HepG2 (cell line): ENCODE results near the gene STMND1. TPM values are rescaled to one million over a fixed set of nuclear protein-coding genes. Genes with fewer than 3 reads are reported as not detected.

Experiments used
- ATAC-seq: fragments of 200-7000 bp; cut with Tn5 transposase; 3 replicates; pipeline ENCODE4 v1.9.1; 2020; ENCODE audit warnings: mild to moderate bottlenecking, moderate library complexity
- BruUV-seq: library from RNA; stranded (reverse); fragments of 400-500 nt; replicated peaks from 2 replicates; lab custom pipeline; 2021; lab: Mats Ljungman, UMichigan
- CTCF ChIA-PET: fragments of 300-600 bp; formaldehyde crosslinking; extraction: SDS; loops from one replicate; lab custom pipeline; 2021; ENCODE audit warnings: low total read pairs, inconsistent platforms, low intra/inter-chr PET ratio; lab: Yijun Ruan, JAX
- POLR2A ChIA-PET: fragments of 350-600 bp; sonication (Branson Sonifier 250); formaldehyde crosslinking; loops from one replicate; lab custom pipeline; 2020; ENCODE audit warnings: antibody characterized with exemption, inconsistent platforms; lab: Yijun Ruan, JAX
- DNase-seq: peaks from one replicate; pipeline ENCODE4 v3.0.0-alpha.2; 2015; ENCODE audit warnings: low spot score
- FAIRE-seq: peaks from 3 replicates; lab custom pipeline; 2011; peaks lifted over from hg19 to GRCh38; lab: Jason Lieb, UNC
- H2AFZ ChIP-seq: one replicate; pipeline ENCODE4 v1.6.1; 2011; ENCODE audit warnings: low read length, inconsistent platforms
- H3K27ac ChIP-seq: fragments of 300-600 bp; 3 replicates; pipeline ENCODE4 v1.8.0; 2011; ENCODE audit warnings: mixed run types, mild to moderate bottlenecking, mixed read lengths, low read length, inconsistent platforms; ENCODE audit not compliant: insufficient read depth; ENCODE audit errors: extremely low read length
- H3K27me3 ChIP-seq, 2 experiments: fragments of 200-600 bp in 1 of 2; 2 replicates in 1 of 2; 3 replicates in 1 of 2; pipeline versions ENCODE4 v1.6.0 to v1.8.0; 2011; ENCODE audit warnings: low read length in 2 of 2, mild to moderate bottlenecking in 2 of 2, moderate library complexity in 2 of 2, inconsistent platforms in 1 of 2; ENCODE audit not compliant: insufficient read depth in 2 of 2, control insufficient read depth in 1 of 2
- H3K36me3 ChIP-seq, 2 experiments: fragments of 200-600 bp in 1 of 2; replicated peaks in 1 of 2; 2 replicates in 1 of 2; 3 replicates in 1 of 2; pipeline versions ENCODE4 v1.5.1 to v1.8.0; 2011; ENCODE audit warnings: low read length in 2 of 2, inconsistent platforms in 1 of 2; ENCODE audit not compliant: insufficient read depth in 2 of 2, control insufficient read depth in 1 of 2
- H3K4me1 ChIP-seq: 2 replicates; pipeline ENCODE4 v1.5.1; 2012; ENCODE audit warnings: low read length, inconsistent platforms; ENCODE audit not compliant: insufficient read depth
- H3K4me2 ChIP-seq: 2 replicates; pipeline ENCODE4 v1.6.0; 2011; ENCODE audit warnings: low read depth, low read length, inconsistent platforms
- H3K4me3 ChIP-seq, 3 experiments: fragments of 200-600 bp in 1 of 3; sonication (generic), shearing (Covaris generic) in 1 of 3; replicated peaks in 1 of 3; 2 replicates each; pipeline ENCODE4 v1.5.1; 2011 to 2016; ENCODE audit warnings: low read length in 3 of 3, inconsistent platforms in 2 of 3, low read depth in 2 of 3, mild to moderate bottlenecking in 2 of 3, control low read depth in 1 of 3, mixed read lengths in 1 of 3; ENCODE audit not compliant: insufficient read depth in 1 of 3
- H3K79me2 ChIP-seq: one replicate; pipeline ENCODE4 v1.6.1; 2011; ENCODE audit warnings: low read length, inconsistent platforms; ENCODE audit not compliant: insufficient read depth
- H3K9ac ChIP-seq: 2 replicates; pipeline ENCODE4 v1.6.0; 2011; ENCODE audit warnings: mild to moderate bottlenecking, low read depth, low read length, inconsistent platforms; ENCODE audit not compliant: insufficient read depth
- H3K9me3 ChIP-seq: 2 replicates; pipeline ENCODE4 v1.5.1; 2012; ENCODE audit warnings: mild to moderate bottlenecking, low read length
- H4K20me1 ChIP-seq: 2 replicates; pipeline ENCODE4 v1.6.0; 2011; ENCODE audit warnings: inconsistent platforms, mild to moderate bottlenecking, low read length, moderate library complexity; ENCODE audit not compliant: insufficient read depth
- ELF1 ChIP-seq: sonication (generic); formaldehyde crosslinking; IDR thresholded peaks from 2 replicates; pipeline ENCODE4 v1.4.0; 2020; ENCODE audit warnings: missing genetic modification reagents
- MTF1 ChIP-seq: sonication (generic); formaldehyde crosslinking; IDR thresholded peaks from 2 replicates; pipeline ENCODE4 v1.5.0; 2020; ENCODE audit warnings: missing genetic modification reagents
- MZF1 ChIP-seq: sonication (generic); formaldehyde crosslinking; IDR thresholded peaks from 2 replicates; pipeline ENCODE4 v1.8.1; 2023; ENCODE audit warnings: mild to moderate bottlenecking, missing genetic modification reagents, borderline replicate concordance
- POLR2AphosphoS5 ChIP-seq: IDR thresholded peaks from 2 replicates; pipeline ENCODE4 v1.6.1; 2012; ENCODE audit warnings: low read depth, low read length
- RAD51 ChIP-seq: fragments of 450-650 bp; IDR thresholded peaks from 2 replicates; pipeline ENCODE4 v1.6.1; 2016; ENCODE audit warnings: borderline replicate concordance
- SP140L ChIP-seq: sonication (generic); formaldehyde crosslinking; IDR thresholded peaks from 2 replicates; pipeline ENCODE4 v1.4.0; 2020; ENCODE audit warnings: missing genetic modification reagents, borderline replicate concordance
- ZC3H4 ChIP-seq: sonication (generic); formaldehyde crosslinking; IDR thresholded peaks from 2 replicates; pipeline ENCODE4 v1.4.0; 2020; ENCODE audit warnings: missing genetic modification reagents, borderline replicate concordance
- ZKSCAN1 ChIP-seq: fragments of 150-350 bp; IDR thresholded peaks from 2 replicates; pipeline ENCODE4 v1.6.1; 2014; ENCODE audit warnings: low read length
- ZNF10 ChIP-seq: sonication (generic); formaldehyde crosslinking; IDR thresholded peaks from 2 replicates; pipeline ENCODE4 v1.4.0; 2020; ENCODE audit warnings: mild to moderate bottlenecking, low read depth, missing genetic modification reagents, borderline replicate concordance
- ZNF44 ChIP-seq: sonication (generic); formaldehyde crosslinking; IDR thresholded peaks from 2 replicates; pipeline ENCODE4 v1.5.1; 2020; ENCODE audit warnings: mild to moderate bottlenecking, missing genetic modification reagents
- ZNF547 ChIP-seq: sonication (generic); formaldehyde crosslinking; IDR thresholded peaks from 2 replicates; pipeline ENCODE4 v1.5.1; 2020; ENCODE audit warnings: mild to moderate bottlenecking, missing genetic modification reagents
- ZNF550 ChIP-seq: sonication (generic); formaldehyde crosslinking; IDR thresholded peaks from 2 replicates; pipeline ENCODE4 v1.4.0; 2020; ENCODE audit warnings: mild to moderate bottlenecking, missing genetic modification reagents, borderline replicate concordance
- WGBS: methylation state at CpG from one replicate; pipeline ENCODE4 v1.1.6; 2017; ENCODE audit warnings: low lambda C conversion rate; 5-methylcytosine and 5-hydroxymethylcytosine counted together
- in situ Hi-C: cut with HindIII; loops from 2 replicates; pipeline ENCODE4 v1.10.0; 2017; ENCODE audit warnings: low pct_unique_long_range_greater_than_20kb; ENCODE audit not compliant: extremely low pct_ligation_motif_present
- intact Hi-C: fragments of 100-400 bp; cut with micrococcal nuclease; formaldehyde crosslinking; loops from one replicate; pipeline ENCODE4 v1.10.0; 2022; ENCODE audit not compliant: unreplicated experiment
- polyA plus RNA-seq, 8 experiments: library from polyadenylated mRNA; depleted of rRNA in 3 of 8; stranded (reverse) in 7 of 8; unstranded in 1 of 8; fragments of >200 nt; fragmentation: Illumina TruSeq in 4 of 8; extraction: Trizol in 4 of 8; gene quantifications; 2 replicates each; pipeline versions ENCODE4 v1.2.1 to v1.2.3, GENCODE V29; 2011 to 2016; ENCODE audit warnings: low read depth in 4 of 8, missing spikeins in 1 of 8, mixed read lengths in 1 of 8; ENCODE audit not compliant: insufficient read depth in 1 of 8
- total RNA-seq, 5 experiments: library from RNA; depleted of rRNA; stranded (reverse); fragments of >200 nt; fragmentation: Illumina TruSeq; extraction: Trizol; gene quantifications; 2 replicates each; pipeline ENCODE4 v1.2.3, GENCODE V29; 2016; ENCODE audit warnings: low read depth in 1 of 5
- TF ChIP-seq, protein P1 (sequence below): sonication (generic); formaldehyde crosslinking; IDR thresholded peaks from 2 replicates; pipeline ENCODE4 v1.4.0; 2020; ENCODE audit warnings: missing genetic modification reagents
- TF ChIP-seq, protein P2 (sequence below): sonication (generic); formaldehyde crosslinking; IDR thresholded peaks from 2 replicates; pipeline ENCODE4 v1.8.1; 2023; ENCODE audit warnings: mild to moderate bottlenecking, moderate library complexity, missing genetic modification reagents
- TF ChIP-seq, protein P3 (sequence below): sonication (generic); formaldehyde crosslinking; IDR thresholded peaks from 2 replicates; pipeline ENCODE4 v1.8.1; 2023; ENCODE audit warnings: mild to moderate bottlenecking, missing genetic modification reagents, borderline replicate concordance
- TF ChIP-seq, protein P4 (sequence below): sonication (generic); formaldehyde crosslinking; IDR thresholded peaks from 2 replicates; pipeline ENCODE4 v1.5.0; 2020; ENCODE audit warnings: missing genetic modification reagents

The STMND1 gene
- total and polyA plus RNA-seq, 2 of the 13 experiments (the other 11 are each of a cell fraction or from before 2014, with no cell fraction given): not detected

GRCh38 chr6:17100806-17101205, 1.0 kb upstream of the STMND1 start:
- no peaks in the 10 kb centered on the region for H4K20me1 ChIP-seq
- H2AFZ ChIP-seq: no peak overlapping the region
- H3K79me2 ChIP-seq: no peaks in the 10 kb centered on the region
- no peak for DNase-seq
- H3K4me1 ChIP-seq: peaks cover 19% of the 10 kb centered on the region
- in situ Hi-C loops: no loop called here
- no peak for FAIRE-seq
- no peaks in the 10 kb centered on the region for H3K9me3 ChIP-seq
- no TSS peak for BruUV-seq
- intact Hi-C loops: no loop called here
- POLR2A ChIA-PET: no interaction called here
- ATAC-seq: no peak
- no peaks in the 10 kb centered on the region for H3K36me3 ChIP-seq
- TF ChIP-seq ZKSCAN1 (no peak), ZC3H4 (CRISPR knock-in tag) (no peak), ZNF10 (CRISPR knock-in tag) (no peak), MTF1 (no peak), MZF1 (no peak), RAD51 (no peak)
- TF ChIP-seq, protein P1, sequence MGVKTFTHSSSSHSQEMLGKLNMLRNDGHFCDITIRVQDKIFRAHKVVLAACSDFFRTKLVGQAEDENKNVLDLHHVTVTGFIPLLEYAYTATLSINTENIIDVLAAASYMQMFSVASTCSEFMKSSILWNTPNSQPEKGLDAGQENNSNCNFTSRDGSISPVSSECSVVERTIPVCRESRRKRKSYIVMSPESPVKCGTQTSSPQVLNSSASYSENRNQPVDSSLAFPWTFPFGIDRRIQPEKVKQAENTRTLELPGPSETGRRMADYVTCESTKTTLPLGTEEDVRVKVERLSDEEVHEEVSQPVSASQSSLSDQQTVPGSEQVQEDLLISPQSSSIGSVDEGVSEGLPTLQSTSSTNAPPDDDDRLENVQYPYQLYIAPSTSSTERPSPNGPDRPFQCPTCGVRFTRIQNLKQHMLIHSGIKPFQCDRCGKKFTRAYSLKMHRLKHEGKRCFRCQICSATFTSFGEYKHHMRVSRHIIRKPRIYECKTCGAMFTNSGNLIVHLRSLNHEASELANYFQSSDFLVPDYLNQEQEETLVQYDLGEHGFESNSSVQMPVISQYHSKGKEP (CRISPR knock-in tag): no peak
- no peak overlapping the region for H3K9ac ChIP-seq
- WGBS: 32% methylated on average over 1 of the region's 1 CpG
- H3K4me2 ChIP-seq: no peak overlapping the region
- peaks cover 0 to 19% of the 10 kb centered on the region in 2 experiments; a peak in 2 of 5 replicates for H3K27me3 ChIP-seq
- H3K27ac ChIP-seq: no peak overlapping the region
- H3K4me3 ChIP-seq: no peak overlapping the region
- CTCF ChIA-PET: no interaction called here

DNA sequence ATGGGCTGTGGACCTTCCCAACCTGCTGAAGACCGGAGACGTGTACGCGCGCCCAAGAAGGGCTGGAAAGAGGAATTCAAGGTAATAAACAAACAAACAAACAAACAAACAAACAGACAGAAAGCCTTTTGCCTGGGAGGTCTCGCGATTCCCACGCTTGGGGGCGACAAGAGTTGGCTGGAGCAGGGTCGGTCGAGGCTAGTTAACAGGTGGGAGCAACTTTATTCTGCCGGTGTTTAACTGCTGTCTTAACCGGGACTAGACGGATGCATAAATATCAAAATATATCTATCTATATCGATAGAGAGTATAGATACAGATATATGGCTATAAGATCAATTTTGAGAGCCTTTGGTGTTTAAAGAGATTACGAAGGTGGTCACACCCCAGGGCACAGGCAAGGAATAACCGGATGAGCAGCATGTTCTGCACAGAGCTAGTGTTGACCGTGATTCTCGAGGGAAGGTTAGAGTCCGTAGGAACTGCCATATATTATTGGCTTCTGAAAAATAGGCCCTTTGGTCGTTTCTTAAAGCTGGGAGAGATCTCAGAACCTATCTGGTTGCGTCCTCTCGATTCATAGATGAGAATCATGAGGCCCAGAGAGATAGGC, 514 bp downstream of the STMND1 start:
- H3K9ac ChIP-seq: no peak overlapping the region
- no peak for TF ChIP-seq ELF1 (CRISPR knock-in tag)
- no peak for TF ChIP-seq ZNF550
- TF ChIP-seq, protein P2, sequence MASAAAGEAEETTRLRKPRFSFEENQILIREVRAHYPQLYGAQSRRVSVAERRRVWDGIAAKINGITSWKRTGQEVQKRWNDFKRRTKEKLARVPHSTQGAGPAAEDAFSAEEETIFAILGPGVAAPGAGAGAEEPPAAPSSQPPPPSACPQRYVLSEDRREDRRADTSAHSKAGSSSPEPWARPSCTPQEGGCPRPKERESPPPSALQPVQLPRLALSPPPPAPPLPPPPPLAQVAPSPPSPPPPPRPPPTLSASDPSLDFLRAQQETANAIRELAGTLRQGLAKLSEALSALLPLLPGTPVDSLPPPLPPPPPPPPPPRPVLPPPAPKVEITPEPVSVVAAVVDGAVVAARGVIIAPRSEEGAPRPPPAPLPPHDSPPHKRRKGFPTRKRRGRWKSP (CRISPR knock-in tag): no peak
- no peak for TF ChIP-seq ZNF44 (CRISPR knock-in tag)
- TF ChIP-seq, protein P3, sequence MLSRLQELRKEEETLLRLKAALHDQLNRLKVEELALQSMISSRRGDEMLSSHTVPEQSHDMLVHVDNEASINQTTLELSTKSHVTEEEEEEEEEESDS (CRISPR knock-in tag): no peak
- TF ChIP-seq ZNF547 (CRISPR knock-in tag): no peak
- TF ChIP-seq POLR2AphosphoS5: no peak
- TF ChIP-seq, protein P4, sequence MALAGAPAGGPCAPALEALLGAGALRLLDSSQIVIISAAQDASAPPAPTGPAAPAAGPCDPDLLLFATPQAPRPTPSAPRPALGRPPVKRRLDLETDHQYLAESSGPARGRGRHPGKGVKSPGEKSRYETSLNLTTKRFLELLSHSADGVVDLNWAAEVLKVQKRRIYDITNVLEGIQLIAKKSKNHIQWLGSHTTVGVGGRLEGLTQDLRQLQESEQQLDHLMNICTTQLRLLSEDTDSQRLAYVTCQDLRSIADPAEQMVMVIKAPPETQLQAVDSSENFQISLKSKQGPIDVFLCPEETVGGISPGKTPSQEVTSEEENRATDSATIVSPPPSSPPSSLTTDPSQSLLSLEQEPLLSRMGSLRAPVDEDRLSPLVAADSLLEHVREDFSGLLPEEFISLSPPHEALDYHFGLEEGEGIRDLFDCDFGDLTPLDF (CRISPR knock-in tag): no peak
- no peak for TF ChIP-seq SP140L (CRISPR knock-in tag)
- H3K27me3 ChIP-seq: peaks cover 0 to 19% of the 10 kb centered on the region in 2 experiments; a peak in 2 of 5 replicates
- in situ Hi-C loops (no loop called here), intact Hi-C loops (no loop called here)
- peak overlapping the region; percentile 58 for H3K4me2 ChIP-seq
- no TSS peak for BruUV-seq
- H3K4me3 ChIP-seq: peak overlapping the region in 2 of 3 experiments; percentile 33 to 43; a peak in 3 of 6 replicates
- no peaks in the 10 kb centered on the region for H3K9me3 ChIP-seq
- ChIA-PET CTCF (no interaction called here), POLR2A (no interaction called here)
- peaks cover 4% of the 10 kb centered on the region; the same call in 1 of the 2 replicates for H3K4me1 ChIP-seq
- no peaks in the 10 kb centered on the region for H4K20me1 ChIP-seq
- 26% methylated on average over 23 of the region's 23 CpGs for WGBS
- H2AFZ ChIP-seq: no peak overlapping the region
- no peak overlapping the region for H3K27ac ChIP-seq
- H3K79me2 ChIP-seq: no peaks in the 10 kb centered on the region
- no peaks in the 10 kb centered on the region for H3K36me3 ChIP-seq
- FAIRE-seq (no peak), ATAC-seq (no peak; the same call in 2 of the 3 replicates), DNase-seq (no peak)
